ENCODE results near the gene DTNA. TPM values are rescaled to one million over a fixed set of nuclear protein-coding genes. Genes with fewer than 3 reads are reported as not detected.
"Not testable (repeated sequence)": the region's sequence is repeated elsewhere in the genome, so short reads cannot be mapped to it uniquely, and the experiment has no call there.

The DTNA gene
- total RNA-seq, 5 donors from 2014 or later (not counting 1 experiment from before 2014, with no cell fraction given) = 0.18 TPM; not detected in 4

- H3K36me3 ChIP-seq (ENCODE audit: control insufficient read depth in 2 of 2, extremely low read depth in 1 of 2, insufficient read depth in 1 of 2, low read length in 1 of 2) = no peaks in the 10 kb centered on the region
- no CpG with 5 or more reads among the region's 2 CpGs for WGBS (ENCODE audit: insufficient coverage)
- H3K4me3 Mint-ChIP-seq = no peak overlapping the region
- no peaks in the 10 kb centered on the region for H3K4me1 Mint-ChIP-seq
- no peaks in the 10 kb centered on the region for H3K4me1 ChIP-seq (ENCODE audit: control insufficient read depth in 1 of 2, extremely low read depth in 1 of 2, insufficient read depth in 2 of 2, low read length in 2 of 2)
- ATAC-seq (replicated peaks in 1 of 4) (no peak), DNase-seq (no peak)
- no peaks in the 10 kb centered on the region for H3K9me3 Mint-ChIP-seq
- no peaks in the 10 kb centered on the region for H3K27me3 ChIP-seq (replicated peaks in 1 of 2; ENCODE audit: control insufficient read depth in 2 of 2, extremely low read depth in 1 of 2, insufficient read depth in 2 of 2, low read length in 1 of 2)
- no peaks in the 10 kb centered on the region for H3K36me3 Mint-ChIP-seq
- ChIA-PET CTCF (interaction anchor here in 1 of 2 donors (0.6 kb wide), 1 partner anchor 172 kb away, joined by 3 read pairs; no protein-coding TSS in a partner anchor), POLR2A (no interaction called here)
- H3K27ac Mint-ChIP-seq = no peak overlapping the region
- no peak overlapping the region for H3K27ac ChIP-seq (ENCODE audit: low read length)
- H3K27me3 Mint-ChIP-seq = peaks cover 5 to 12% of the 10 kb centered on the region in 2 donors
- no peak overlapping the region for H3K4me3 ChIP-seq (ENCODE audit: control insufficient read depth in 1 of 2, extremely low read depth in 1 of 2, low read length in 1 of 2)
- H3K9me3 ChIP-seq = no peaks in the 10 kb centered on the region
Observed at GRCh38 chr18:34921811-34922385, 211.8 kb downstream of the DTNA start.

- H3K36me3 Mint-ChIP-seq; DNase-seq; H3K27ac ChIP-seq (ENCODE audit: low read length); H3K4me3 ChIP-seq (ENCODE audit: control insufficient read depth in 1 of 2, extremely low read depth in 1 of 2, low read length in 1 of 2); H3K9me3 Mint-ChIP-seq; H3K9me3 ChIP-seq; H3K4me1 Mint-ChIP-seq; H3K36me3 ChIP-seq (ENCODE audit: control insufficient read depth in 2 of 2, extremely low read depth in 1 of 2, insufficient read depth in 1 of 2, low read length in 1 of 2); H3K4me1 ChIP-seq (ENCODE audit: control insufficient read depth in 1 of 2, extremely low read depth in 1 of 2, insufficient read depth in 2 of 2, low read length in 2 of 2); ATAC-seq (replicated peaks in 1 of 4); H3K27ac Mint-ChIP-seq; H3K27me3 ChIP-seq (replicated peaks in 1 of 2; ENCODE audit: control insufficient read depth in 2 of 2, extremely low read depth in 1 of 2, insufficient read depth in 2 of 2, low read length in 1 of 2); H3K4me3 Mint-ChIP-seq; POLR2A ChIA-PET: not testable (repeated sequence)
- CTCF ChIA-PET = interaction anchor here in 1 of 2 donors (0.9 kb wide), 1 partner anchor 865 kb away, joined by 3 read pairs; no protein-coding TSS in a partner anchor
- H3K27me3 Mint-ChIP-seq = peaks cover 5 to 12% of the 10 kb centered on the region in 2 donors
- WGBS (ENCODE audit: insufficient coverage) = 60% methylated on average over 1 of the region's 4 CpGs
Observed at GRCh38 chr18:34922594-34922993, 212.5 kb downstream of the DTNA start.

DNA sequence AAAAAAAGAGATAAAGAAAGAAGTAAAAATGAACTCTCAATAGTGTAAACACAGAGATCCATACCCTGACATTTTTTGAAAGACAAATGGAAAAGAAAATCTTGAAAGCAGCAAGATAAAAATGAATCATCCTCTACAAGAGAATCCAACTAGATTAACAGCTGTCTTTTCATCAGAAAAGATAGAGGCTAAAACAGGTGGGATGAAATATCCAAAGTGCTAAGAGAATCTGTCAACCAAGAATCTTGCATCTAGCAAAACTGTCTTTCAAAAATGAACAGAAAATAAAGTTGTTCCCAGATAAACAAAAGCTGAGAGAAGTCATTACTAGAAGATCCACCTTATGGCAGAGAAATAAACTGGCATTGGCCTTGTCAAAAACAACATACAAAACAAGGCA, 213.8 kb downstream of the DTNA start:
- no peaks in the 10 kb centered on the region for H3K4me1 Mint-ChIP-seq
- Histone ChIP-seq H3K9me3 (no peaks in the 10 kb centered on the region), H3K27me3 (replicated peaks in 1 of 2; ENCODE audit: control insufficient read depth in 2 of 2, extremely low read depth in 1 of 2, insufficient read depth in 2 of 2, low read length in 1 of 2) (no peaks in the 10 kb centered on the region), H3K4me3 (ENCODE audit: control insufficient read depth in 1 of 2, extremely low read depth in 1 of 2, low read length in 1 of 2) (no peak overlapping the region), H3K27ac (ENCODE audit: low read length) (no peak overlapping the region), H3K36me3 (ENCODE audit: control insufficient read depth in 2 of 2, extremely low read depth in 1 of 2, insufficient read depth in 1 of 2, low read length in 1 of 2) (no peaks in the 10 kb centered on the region), H3K4me1 (ENCODE audit: control insufficient read depth in 1 of 2, extremely low read depth in 1 of 2, insufficient read depth in 2 of 2, low read length in 2 of 2) (no peaks in the 10 kb centered on the region)
- no peaks in the 10 kb centered on the region for H3K36me3 Mint-ChIP-seq
- no peak overlapping the region for H3K4me3 Mint-ChIP-seq
- no peak overlapping the region for H3K27ac Mint-ChIP-seq
- DNase-seq (no peak), ATAC-seq (replicated peaks in 1 of 4) (no peak)
- POLR2A ChIA-PET = no interaction called here
- CTCF ChIA-PET = no interaction called here
- no peaks in the 10 kb centered on the region for H3K9me3 Mint-ChIP-seq
- peaks cover 5 to 12% of the 10 kb centered on the region in 2 donors for H3K27me3 Mint-ChIP-seq

DNA sequence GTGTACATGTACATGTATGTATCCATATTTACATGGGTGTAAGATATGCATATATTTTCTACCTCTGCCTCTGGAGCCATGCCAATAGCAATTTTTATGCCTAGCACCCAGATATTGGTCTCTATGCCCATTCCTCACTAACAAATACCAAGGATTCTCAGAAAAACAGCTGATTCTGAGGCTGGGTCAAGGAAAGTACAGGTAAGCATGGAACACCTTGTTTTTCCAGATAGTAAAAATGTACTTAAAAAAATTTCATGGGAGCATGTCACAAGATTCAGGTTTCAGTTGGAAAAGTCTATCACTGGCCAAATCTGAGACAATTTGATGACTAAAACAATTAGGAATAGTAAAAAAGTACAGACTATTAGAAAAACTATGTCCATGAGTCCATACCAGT, 216.6 kb downstream of the DTNA start:
- ATAC-seq (replicated peaks in 1 of 4) = no peak
- no peak overlapping the region for H3K4me3 Mint-ChIP-seq
- Histone ChIP-seq H3K27me3 (replicated peaks in 1 of 2; ENCODE audit: control insufficient read depth in 2 of 2, extremely low read depth in 1 of 2, insufficient read depth in 2 of 2, low read length in 1 of 2) (no peaks in the 10 kb centered on the region), H3K36me3 (ENCODE audit: control insufficient read depth in 2 of 2, extremely low read depth in 1 of 2, insufficient read depth in 1 of 2, low read length in 1 of 2) (no peaks in the 10 kb centered on the region), H3K4me3 (ENCODE audit: control insufficient read depth in 1 of 2, extremely low read depth in 1 of 2, low read length in 1 of 2) (no peak overlapping the region), H3K4me1 (ENCODE audit: control insufficient read depth in 1 of 2, extremely low read depth in 1 of 2, insufficient read depth in 2 of 2, low read length in 2 of 2) (no peaks in the 10 kb centered on the region), H3K9me3 (no peaks in the 10 kb centered on the region), H3K27ac (ENCODE audit: low read length) (no peak overlapping the region)
- DNase-seq = no peak
- ChIA-PET CTCF (no interaction called here), POLR2A (no interaction called here)
- H3K36me3 Mint-ChIP-seq = no peaks in the 10 kb centered on the region
- no peaks in the 10 kb centered on the region for H3K4me1 Mint-ChIP-seq
- H3K9me3 Mint-ChIP-seq = no peaks in the 10 kb centered on the region
- H3K27me3 Mint-ChIP-seq = peaks cover 2 to 7% of the 10 kb centered on the region in 2 donors
- no peak overlapping the region for H3K27ac Mint-ChIP-seq

GRCh38 chr18:34928088-34928753, 218.1 kb downstream of the DTNA start:
- WGBS (ENCODE audit: insufficient coverage) = 100% methylated on average over 1 of the region's 7 CpGs
- Mint-ChIP-seq H3K4me3 (no peak overlapping the region), H3K36me3 (no peaks in the 10 kb centered on the region), H3K9me3 (no peaks in the 10 kb centered on the region), H3K27me3 (peaks cover 2 to 7% of the 10 kb centered on the region in 2 donors), H3K27ac (no peak overlapping the region), H3K4me1 (no peaks in the 10 kb centered on the region)
- H3K36me3 ChIP-seq (ENCODE audit: control insufficient read depth in 2 of 2, extremely low read depth in 1 of 2, insufficient read depth in 1 of 2, low read length in 1 of 2) = no peaks in the 10 kb centered on the region
- no peaks in the 10 kb centered on the region for H3K27me3 ChIP-seq (replicated peaks in 1 of 2; ENCODE audit: control insufficient read depth in 2 of 2, extremely low read depth in 1 of 2, insufficient read depth in 2 of 2, low read length in 1 of 2)
- no peaks in the 10 kb centered on the region for H3K4me1 ChIP-seq (ENCODE audit: control insufficient read depth in 1 of 2, extremely low read depth in 1 of 2, insufficient read depth in 2 of 2, low read length in 2 of 2)
- H3K9me3 ChIP-seq = no peaks in the 10 kb centered on the region
- POLR2A ChIA-PET = no interaction called here
- no peak overlapping the region for H3K4me3 ChIP-seq (ENCODE audit: control insufficient read depth in 1 of 2, extremely low read depth in 1 of 2, low read length in 1 of 2)
- ATAC-seq (replicated peaks in 1 of 4) (no peak), DNase-seq (no peak)
- CTCF ChIA-PET = interaction anchor here in 1 of 2 donors (0.6 kb wide), 1 partner anchor 26 kb away, joined by 3 read pairs; no protein-coding TSS in a partner anchor
- no peak overlapping the region for H3K27ac ChIP-seq (ENCODE audit: low read length)

- H3K27me3 Mint-ChIP-seq = peaks cover 2 to 7% of the 10 kb centered on the region in 2 donors
- H3K4me1 Mint-ChIP-seq = no peaks in the 10 kb centered on the region
- POLR2A ChIA-PET = no interaction called here
- no peaks in the 10 kb centered on the region for H3K9me3 Mint-ChIP-seq
- DNase-seq (no peak), ATAC-seq (replicated peaks in 1 of 4) (no peak)
- 40% methylated on average over 1 of the region's 1 CpG for WGBS (ENCODE audit: insufficient coverage)
- Histone ChIP-seq H3K36me3 (ENCODE audit: control insufficient read depth in 2 of 2, extremely low read depth in 1 of 2, insufficient read depth in 1 of 2, low read length in 1 of 2) (no peaks in the 10 kb centered on the region), H3K4me3 (ENCODE audit: control insufficient read depth in 1 of 2, extremely low read depth in 1 of 2, low read length in 1 of 2) (no peak overlapping the region), H3K27me3 (replicated peaks in 1 of 2; ENCODE audit: control insufficient read depth in 2 of 2, extremely low read depth in 1 of 2, insufficient read depth in 2 of 2, low read length in 1 of 2) (no peaks in the 10 kb centered on the region), H3K9me3 (no peaks in the 10 kb centered on the region), H3K27ac (ENCODE audit: low read length) (no peak overlapping the region), H3K4me1 (ENCODE audit: control insufficient read depth in 1 of 2, extremely low read depth in 1 of 2, insufficient read depth in 2 of 2, low read length in 2 of 2) (no peaks in the 10 kb centered on the region)
- H3K27ac Mint-ChIP-seq = no peak overlapping the region
- CTCF ChIA-PET = interaction anchor here in 1 of 2 donors (0.6 kb wide), 1 partner anchor 413 kb away, joined by 4 read pairs; no protein-coding TSS in a partner anchor
- no peak overlapping the region for H3K4me3 Mint-ChIP-seq
- no peaks in the 10 kb centered on the region for H3K36me3 Mint-ChIP-seq
Observed at GRCh38 chr18:34928754-34929335, 218.7 kb downstream of the DTNA start.

Measured in T-cell (primary cell).